ENCODE results near the gene BICDL2. TPM values are rescaled to one million over a fixed set of nuclear protein-coding genes. Genes with fewer than 3 reads are reported as not detected.

Gene BICDL2
- polyA plus RNA-seq, 1 experiment: not detected

DNA sequence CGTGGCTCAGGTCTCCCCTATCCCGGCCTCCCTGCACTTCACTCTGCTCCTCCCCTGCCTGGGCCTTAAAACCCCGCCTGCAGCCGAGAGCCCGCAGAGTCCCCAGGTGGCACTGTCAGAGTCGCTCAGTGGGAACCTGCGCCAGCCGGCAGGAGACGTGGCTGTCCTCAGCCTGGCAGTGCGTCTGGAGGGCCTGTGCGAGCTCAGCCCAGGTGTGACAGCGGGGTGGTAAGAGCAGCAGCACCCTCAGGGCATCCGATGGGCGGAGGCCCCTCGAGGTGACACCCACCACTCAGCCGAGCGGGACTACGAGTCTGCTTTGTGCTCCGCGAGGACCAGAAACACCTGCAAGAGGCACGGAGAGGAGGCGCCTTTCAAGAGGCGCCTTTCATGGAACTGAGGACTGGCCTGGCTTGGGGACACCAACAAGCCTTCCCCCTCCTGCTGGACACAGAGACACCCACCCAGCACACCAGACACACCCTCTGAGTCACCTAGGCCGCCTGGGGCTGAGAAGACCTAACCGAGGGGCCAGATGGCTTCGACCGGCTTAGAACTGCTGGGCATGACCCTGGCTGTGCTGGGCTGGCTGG is 23.8 kb downstream of the BICDL2 start, which contains the start of gene CLDN9:
Gene CLDN9 (plus strand): TSS at position 96 of the 593 bp plus-strand sequence. CDS start 440 bp downstream, at position 536.
- no peak within 1 kb of the TSS for H3K4me3 ChIP-seq (ENCODE audit: low read depth, low read length)
- CTCF ChIA-PET: interaction anchor here (1.0 kb wide), 1 partner anchor 15 kb away, joined by 3 read pairs; no protein-coding TSS in a partner anchor
- TF ChIP-seq, protein P1, sequence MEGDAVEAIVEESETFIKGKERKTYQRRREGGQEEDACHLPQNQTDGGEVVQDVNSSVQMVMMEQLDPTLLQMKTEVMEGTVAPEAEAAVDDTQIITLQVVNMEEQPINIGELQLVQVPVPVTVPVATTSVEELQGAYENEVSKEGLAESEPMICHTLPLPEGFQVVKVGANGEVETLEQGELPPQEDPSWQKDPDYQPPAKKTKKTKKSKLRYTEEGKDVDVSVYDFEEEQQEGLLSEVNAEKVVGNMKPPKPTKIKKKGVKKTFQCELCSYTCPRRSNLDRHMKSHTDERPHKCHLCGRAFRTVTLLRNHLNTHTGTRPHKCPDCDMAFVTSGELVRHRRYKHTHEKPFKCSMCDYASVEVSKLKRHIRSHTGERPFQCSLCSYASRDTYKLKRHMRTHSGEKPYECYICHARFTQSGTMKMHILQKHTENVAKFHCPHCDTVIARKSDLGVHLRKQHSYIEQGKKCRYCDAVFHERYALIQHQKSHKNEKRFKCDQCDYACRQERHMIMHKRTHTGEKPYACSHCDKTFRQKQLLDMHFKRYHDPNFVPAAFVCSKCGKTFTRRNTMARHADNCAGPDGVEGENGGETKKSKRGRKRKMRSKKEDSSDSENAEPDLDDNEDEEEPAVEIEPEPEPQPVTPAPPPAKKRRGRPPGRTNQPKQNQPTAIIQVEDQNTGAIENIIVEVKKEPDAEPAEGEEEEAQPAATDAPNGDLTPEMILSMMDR (IDR thresholded peaks at IDR 0.05; ENCODE audit: low read depth, low read length): no peak
- peaks cover 52% of the 10 kb centered on the region for H3K27me3 ChIP-seq (ENCODE audit: control insufficient read depth, insufficient read depth, low read length)
- H3K9me3 ChIP-seq (ENCODE audit: control insufficient read depth, insufficient read depth, low read length): no peaks in the 10 kb centered on the region; the same call in 1 of the 2 replicates
- no peak for DNase-seq (ENCODE audit: low read depth, low spot score)
- H3K27ac ChIP-seq (ENCODE audit: low read depth, low read length): no peak within 1 kb of the TSS
- POLR2A ChIA-PET: interaction anchor here (1.7 kb wide), 1 partner anchor 9 kb away, joined by 7 read pairs; no protein-coding TSS in a partner anchor

DNA sequence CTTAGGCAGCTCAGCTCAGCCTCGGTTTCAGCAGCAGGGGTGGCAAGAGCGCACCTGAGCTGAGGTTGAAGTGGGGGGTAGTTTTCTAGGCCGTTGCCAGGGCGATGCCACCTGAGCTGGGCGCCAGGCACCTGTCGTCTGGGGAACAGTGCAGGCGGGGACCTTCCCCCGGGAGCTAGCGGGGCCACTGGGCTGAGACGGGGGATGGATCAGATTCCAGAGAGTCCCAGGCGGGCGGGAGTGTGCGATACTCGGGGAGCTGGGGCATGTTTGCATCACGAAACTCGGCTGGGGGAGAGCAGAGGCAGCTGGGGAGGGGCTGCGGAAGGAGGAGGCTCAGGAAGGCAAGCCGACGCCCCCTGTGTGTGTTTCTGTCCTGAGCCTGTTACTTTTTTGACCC is 24.5 kb downstream of the BICDL2 start:
- no peak for DNase-seq (ENCODE audit: low read depth, low spot score)
- Histone ChIP-seq H3K4me3 (ENCODE audit: low read depth, low read length) (no peak overlapping the region), H3K9me3 (ENCODE audit: control insufficient read depth, insufficient read depth, low read length) (no peaks in the 10 kb centered on the region; the same call in 1 of the 2 replicates), H3K27me3 (ENCODE audit: control insufficient read depth, insufficient read depth, low read length) (peaks cover 56% of the 10 kb centered on the region), H3K27ac (ENCODE audit: low read depth, low read length) (no peak overlapping the region)
- CTCF ChIA-PET: interaction anchor here (1.0 kb wide), 1 partner anchor 16 kb away, joined by 3 read pairs; no protein-coding TSS in a partner anchor
- TF ChIP-seq, protein P1 (IDR thresholded peaks at IDR 0.05; ENCODE audit: low read depth, low read length): no peak
- POLR2A ChIA-PET: interaction anchor here (0.6 to 1.7 kb wide), 2 partner anchors 10 to 101 kb away, joined by 3 to 7 read pairs; no protein-coding TSS in a partner anchor

- no peak for DNase-seq (ENCODE audit: low read depth, low spot score)
- Histone ChIP-seq H3K9me3 (ENCODE audit: control insufficient read depth, insufficient read depth, low read length) (no peaks in the 10 kb centered on the region; the same call in 1 of the 2 replicates), H3K4me3 (ENCODE audit: low read depth, low read length) (no peak overlapping the region), H3K27ac (ENCODE audit: low read depth, low read length) (no peak overlapping the region), H3K27me3 (ENCODE audit: control insufficient read depth, insufficient read depth, low read length) (peaks cover 62% of the 10 kb centered on the region)
- POLR2A ChIA-PET: interaction anchor here (1.3 kb wide), 1 partner anchor 10 kb away, joined by 8 read pairs; the partner anchor contains the start of gene TNFRSF12A
- TF ChIP-seq, protein P1 (IDR thresholded peaks at IDR 0.05; ENCODE audit: low read depth, low read length): no peak
- CTCF ChIA-PET: interaction anchor here (0.9 to 2.3 kb wide), 2 partner anchors 18 to 21 kb away, joined by 3 to 8 read pairs; no protein-coding TSS in a partner anchor
These were observed 26.2 kb downstream of the BICDL2 start for GRCh38 chr16:3010510-3010909.

- TF ChIP-seq, protein P1 (IDR thresholded peaks at IDR 0.05; ENCODE audit: low read depth, low read length): no peak
- POLR2A ChIA-PET: interaction anchor here (1.3 kb wide), 1 partner anchor 11 kb away, joined by 8 read pairs; the partner anchor contains the start of gene TNFRSF12A
- Histone ChIP-seq H3K4me3 (ENCODE audit: low read depth, low read length) (no peak overlapping the region), H3K27ac (ENCODE audit: low read depth, low read length) (no peak overlapping the region), H3K9me3 (ENCODE audit: control insufficient read depth, insufficient read depth, low read length) (no peaks in the 10 kb centered on the region; the same call in 1 of the 2 replicates), H3K27me3 (ENCODE audit: control insufficient read depth, insufficient read depth, low read length) (peaks cover 66% of the 10 kb centered on the region)
- DNase-seq (ENCODE audit: low read depth, low spot score): no peak
- CTCF ChIA-PET: interaction anchor here (0.6 to 2.3 kb wide), 3 partner anchors 19 to 869 kb away, joined by 3 to 8 read pairs (median 3); no protein-coding TSS in a partner anchor
These were observed 27.0 kb downstream of the BICDL2 start for GRCh38 chr16:3009568-3010390.

Data from AG04450 (cell line).